Measurements from ENCODE around the gene CDH4.

The CDH4 gene

GRCh38 chr20:61508301-61509096 lies 256.4 kb downstream of the CDH4 start:
- no peak for FAIRE-seq
- DNase-seq (ENCODE audit: insufficient read length, low spot score): no peak
- TF ChIP-seq POLR2A (IDR thresholded peaks at IDR 0.05; ENCODE audit: low read depth, low read length): no peak

DNA sequence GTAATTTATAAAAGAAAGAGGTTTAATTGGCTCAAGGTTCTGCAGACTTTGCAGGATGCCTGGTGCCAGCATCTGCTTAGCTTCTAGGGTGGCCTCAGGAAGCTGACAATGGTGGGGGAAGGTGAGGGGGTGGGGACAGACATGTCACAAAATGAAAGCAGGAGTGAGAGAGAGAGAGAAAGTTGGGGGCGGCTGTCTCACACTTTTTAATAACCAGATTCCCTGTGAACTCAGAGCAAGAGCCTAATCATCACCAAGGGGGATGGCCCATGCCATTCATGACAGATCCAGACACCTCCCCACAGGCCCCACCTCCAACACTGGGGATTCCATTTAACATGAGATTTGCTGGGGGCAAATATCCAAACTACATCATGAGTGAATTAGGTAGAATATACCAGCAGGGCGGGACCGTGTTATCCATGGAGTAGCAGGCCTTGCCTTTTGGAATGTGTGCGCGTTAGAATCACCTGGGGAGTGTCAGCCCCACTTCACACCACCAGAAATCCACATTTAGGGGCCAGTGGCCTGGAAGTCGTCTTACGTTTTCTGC lies 258.8 kb downstream of the CDH4 start:
- DNase-seq (ENCODE audit: insufficient read length, low spot score) (no peak), FAIRE-seq (no peak)
- TF ChIP-seq POLR2A (IDR thresholded peaks at IDR 0.05; ENCODE audit: low read depth, low read length): no peak

- TF ChIP-seq POLR2A (IDR thresholded peaks at IDR 0.05; ENCODE audit: low read depth, low read length): no peak
- FAIRE-seq: no peak
- no peak for DNase-seq (ENCODE audit: insufficient read length, low spot score)
Observed at GRCh38 chr20:61512475-61512874, 260.4 kb downstream of the CDH4 start.

DNA sequence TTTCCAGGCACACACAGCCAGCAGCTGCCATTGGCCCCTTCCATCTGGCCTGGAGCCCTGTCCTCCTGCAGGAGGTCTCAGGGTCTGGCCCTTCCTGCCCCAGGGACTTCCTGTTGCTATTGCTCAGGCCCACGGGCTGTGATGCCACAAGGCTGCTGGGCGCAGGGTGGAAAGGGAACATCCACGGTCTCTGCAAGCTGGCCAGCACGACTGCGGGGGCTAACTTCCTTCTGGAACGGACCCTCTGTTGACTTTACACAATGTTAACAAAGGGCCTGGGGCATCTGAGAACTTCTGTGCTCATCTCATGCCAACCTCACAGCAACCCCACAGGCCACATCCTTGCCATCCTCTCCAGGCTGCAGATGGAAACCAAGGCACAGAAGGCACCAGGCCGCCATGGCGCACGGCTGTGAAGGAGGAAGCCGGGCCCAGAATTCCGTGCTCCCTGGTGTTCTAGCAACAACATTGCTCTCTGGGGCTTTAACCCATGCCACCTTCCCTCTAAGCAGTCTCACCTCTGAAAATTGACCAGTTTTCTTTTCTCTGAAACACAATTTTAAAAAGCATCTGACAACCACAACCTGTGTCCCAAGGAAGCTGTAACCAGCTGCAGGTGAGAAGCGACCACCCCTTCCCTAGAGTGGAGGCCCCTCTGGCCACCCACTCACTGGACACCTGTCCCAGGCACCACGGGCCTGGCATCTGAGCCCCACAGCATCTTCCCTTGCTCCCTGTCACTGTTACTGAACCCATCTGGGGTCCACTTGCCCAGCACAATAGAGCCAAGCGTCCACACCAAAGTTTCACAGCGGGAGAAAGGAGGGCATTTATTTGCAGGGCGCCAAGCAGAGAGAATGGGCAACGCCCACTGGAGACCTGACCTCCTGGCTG lies 261.3 kb downstream of the CDH4 start:
- no peak for TF ChIP-seq POLR2A (IDR thresholded peaks at IDR 0.05; ENCODE audit: low read depth, low read length)
- FAIRE-seq: no peak
- DNase-seq (ENCODE audit: insufficient read length, low spot score): no peak

DNA sequence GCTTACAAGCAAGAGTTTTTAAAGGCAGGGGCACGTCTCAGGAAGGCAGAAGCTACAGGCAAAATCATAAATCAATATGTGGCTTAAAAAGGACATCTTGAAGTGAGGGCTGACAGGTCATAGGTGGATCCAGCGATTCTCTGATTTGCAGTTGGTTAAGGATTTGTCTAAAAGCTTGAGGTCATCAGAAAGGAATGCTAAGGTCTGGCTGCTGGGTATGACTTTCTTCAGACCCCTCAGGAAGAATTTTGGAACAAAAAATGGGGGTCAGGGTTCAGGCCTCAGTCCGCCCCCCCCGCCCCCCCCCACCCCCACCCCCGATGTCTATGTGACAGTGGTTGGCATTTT lies 261.9 kb downstream of the CDH4 start:
- no peak for TF ChIP-seq POLR2A (IDR thresholded peaks at IDR 0.05; ENCODE audit: low read depth, low read length)
- FAIRE-seq: no peak
- no peak for DNase-seq (ENCODE audit: insufficient read length, low spot score)

DNA sequence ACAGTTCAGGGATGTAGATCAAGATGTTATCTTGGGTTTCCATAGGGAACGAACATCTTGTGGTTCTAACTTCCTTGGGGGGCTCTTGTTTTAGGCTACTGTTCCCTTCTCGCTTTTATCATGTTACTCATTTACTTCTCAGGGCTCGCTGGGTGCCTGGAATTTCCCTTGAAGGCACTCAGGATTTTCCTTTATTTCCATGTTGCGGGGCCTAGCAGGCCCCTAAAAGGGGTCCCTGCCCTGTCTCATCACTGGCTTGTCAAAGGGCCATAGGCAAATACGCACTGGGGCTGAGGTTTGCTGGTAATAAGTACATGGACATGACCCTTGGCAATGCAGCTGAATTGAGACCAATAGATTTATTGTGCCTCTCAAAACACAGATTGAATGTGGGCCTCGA lies 262.3 kb downstream of the CDH4 start:
- no peak for FAIRE-seq
- TF ChIP-seq POLR2A (IDR thresholded peaks at IDR 0.05; ENCODE audit: low read depth, low read length): no peak

DNA sequence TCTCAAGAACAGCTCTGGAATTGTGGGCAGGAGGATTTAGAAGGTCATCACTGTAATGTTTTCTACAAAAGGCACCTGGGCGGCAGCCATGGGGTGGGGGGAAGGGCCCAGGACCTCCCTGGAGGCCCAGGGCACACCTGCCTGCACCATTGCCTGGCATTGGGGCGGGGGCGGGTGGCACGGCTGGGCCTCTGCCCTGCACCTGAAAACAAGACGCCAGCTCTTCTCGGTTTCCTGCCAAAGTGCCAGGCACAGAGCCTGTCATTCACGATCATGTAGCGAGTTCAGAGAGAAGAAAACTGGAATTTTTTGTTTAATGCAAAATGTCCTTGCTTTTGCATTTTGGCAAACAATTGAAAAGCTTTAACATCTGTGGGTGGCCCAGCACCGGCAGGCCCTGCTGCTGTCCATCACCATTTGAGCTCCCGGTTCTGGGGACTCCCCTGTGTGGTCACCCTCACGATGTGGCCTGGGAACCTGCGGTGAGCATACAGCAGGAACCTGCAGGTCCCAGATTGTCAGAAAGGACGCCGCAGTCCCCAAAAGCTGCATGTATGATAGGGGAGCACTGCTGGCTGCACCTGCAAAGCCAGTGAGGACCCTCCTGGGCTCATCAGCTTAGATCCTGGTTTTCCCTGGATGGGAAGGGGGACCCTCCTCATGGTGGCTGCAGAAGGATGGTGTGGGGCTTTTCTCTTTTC lies 262.9 kb downstream of the CDH4 start:
- TF ChIP-seq POLR2A (IDR thresholded peaks at IDR 0.05; ENCODE audit: low read depth, low read length): no peak
- DNase-seq (ENCODE audit: insufficient read length, low spot score) (no peak), FAIRE-seq (no peak)

More for the DNA sequence above, 262.3 kb downstream of the CDH4 start:
- no peak for DNase-seq (ENCODE audit: insufficient read length, low spot score)

GRCh38 chr20:61515922-61516321 lies 263.9 kb downstream of the CDH4 start:
- no peak for DNase-seq (ENCODE audit: insufficient read length, low spot score)
- no peak for TF ChIP-seq POLR2A (IDR thresholded peaks at IDR 0.05; ENCODE audit: low read depth, low read length)
- FAIRE-seq: no peak

DNA sequence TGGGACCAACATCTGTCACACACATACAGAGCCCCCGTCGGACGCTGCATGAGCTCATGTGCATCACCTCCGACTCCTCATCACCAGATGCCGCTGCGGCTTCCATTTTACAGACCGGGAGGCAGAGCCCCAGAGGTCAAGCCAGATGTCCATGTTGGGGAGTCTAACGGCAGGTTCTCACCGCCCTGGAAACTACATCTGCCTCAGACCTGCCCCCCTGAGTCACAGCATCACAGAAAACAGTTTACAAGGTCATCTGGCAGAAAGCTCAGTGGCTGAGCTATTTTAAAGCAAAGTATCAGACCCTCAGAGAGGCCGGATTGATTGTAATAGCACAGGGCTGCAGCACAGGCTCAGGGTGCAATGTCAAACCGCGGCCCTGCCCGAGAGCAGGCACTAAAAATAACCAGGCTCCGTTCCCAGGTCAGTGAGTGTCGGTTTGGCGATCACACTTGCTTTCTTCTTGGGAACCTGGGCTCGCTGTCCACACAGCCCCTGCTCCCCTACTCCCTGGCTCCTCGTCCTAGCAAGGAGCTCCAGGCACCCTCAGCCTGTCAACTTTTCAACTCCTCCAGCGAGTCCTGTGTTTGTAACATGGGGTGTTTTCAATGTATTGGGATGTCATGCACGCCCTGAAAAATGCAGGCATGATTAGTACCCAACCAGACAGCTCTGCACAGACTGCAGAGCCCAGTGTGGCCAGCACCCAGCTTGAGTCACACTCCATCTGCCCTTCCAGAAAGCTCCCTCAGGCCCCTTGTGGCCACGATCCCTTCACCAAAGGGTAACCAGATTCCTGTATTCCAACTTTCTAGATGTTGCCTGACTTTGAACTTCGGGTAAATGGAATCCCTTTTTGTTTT lies 264.5 kb downstream of the CDH4 start:
- FAIRE-seq (no peak), DNase-seq (ENCODE audit: insufficient read length, low spot score) (no peak)
- no peak for TF ChIP-seq POLR2A (IDR thresholded peaks at IDR 0.05; ENCODE audit: low read depth, low read length)

- FAIRE-seq: no peak
- TF ChIP-seq POLR2A (IDR thresholded peaks at IDR 0.05; ENCODE audit: low read depth, low read length): no peak
- DNase-seq (ENCODE audit: insufficient read length, low spot score): no peak
Observed at GRCh38 chr20:61517419-61517818, 265.4 kb downstream of the CDH4 start.

- no peak for TF ChIP-seq POLR2A (IDR thresholded peaks at IDR 0.05; ENCODE audit: low read depth, low read length)
- FAIRE-seq: no peak
Observed at GRCh38 chr20:61518424-61518951, 266.4 kb downstream of the CDH4 start.

GRCh38 chr20:61519488-61519887 lies 267.4 kb downstream of the CDH4 start:
- FAIRE-seq (no peak), DNase-seq (ENCODE audit: insufficient read length, low spot score) (no peak)
- no peak for TF ChIP-seq POLR2A (IDR thresholded peaks at IDR 0.05; ENCODE audit: low read depth, low read length)

More at GRCh38 chr20:61518424-61518951, 266.4 kb downstream of the CDH4 start:
- DNase-seq (ENCODE audit: insufficient read length, low spot score): no peak

Data from H54 (cell line).